Hematopoietic multipotent progenitor cell treated with erythropoietin and hydrocortisone succinate and interleukin-3 and kit ligand, for 15 days (in vitro differentiated cells): ENCODE measurements around the gene CDH13.
"Not testable (repeated sequence)": the region's sequence is repeated elsewhere in the genome, so short reads cannot be mapped to it uniquely, and the experiment has no call there.

ENCODE experiments used
- DNase-seq: peaks from one replicate; pipeline ENCODE4 v3.0.0-alpha.2; 2015; ENCODE audit warnings: low spot score

Gene CDH13

GRCh38 chr16:82891424-82891823 is 264.7 kb downstream of the CDH13 start:
- no peak for DNase-seq

DNA sequence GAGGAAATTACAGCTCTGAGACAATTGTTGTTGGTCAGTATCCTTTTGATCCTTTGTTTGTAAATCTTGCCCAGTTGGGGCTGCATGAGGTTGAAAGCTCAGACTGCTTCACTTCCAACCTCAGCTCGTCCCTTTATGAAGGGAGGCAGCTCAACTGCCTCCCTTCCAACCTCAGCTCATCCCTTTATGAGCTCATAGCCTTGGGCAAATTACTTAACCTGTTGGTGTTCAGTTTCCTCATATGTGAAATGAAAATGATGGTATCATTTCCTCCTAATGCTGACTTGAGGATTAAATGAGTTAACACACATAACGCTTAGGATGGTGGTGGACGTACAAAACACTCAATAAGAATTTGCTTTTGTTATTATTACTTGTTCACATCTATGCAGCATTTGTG is 265.1 kb downstream of the CDH13 start:
- no peak for DNase-seq

DNA sequence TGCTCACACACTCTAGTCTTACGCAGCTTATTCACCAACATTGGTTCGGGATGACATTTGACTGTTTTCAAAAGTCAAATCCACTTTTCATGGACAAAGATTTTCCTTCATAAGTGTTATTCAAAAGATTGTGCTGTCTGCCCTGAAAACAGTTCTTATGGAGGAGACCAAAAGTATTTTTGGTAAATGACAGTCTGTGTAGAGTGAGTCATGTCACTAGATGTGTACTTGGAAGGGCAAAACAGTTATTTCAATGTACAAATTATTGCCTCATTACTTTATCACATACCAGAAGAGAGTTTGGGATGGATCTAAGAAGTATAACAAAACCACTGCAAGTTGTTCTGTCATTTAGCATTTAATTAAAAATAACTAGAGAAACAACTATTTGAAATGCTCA is 265.6 kb downstream of the CDH13 start:
- no peak for DNase-seq

DNA sequence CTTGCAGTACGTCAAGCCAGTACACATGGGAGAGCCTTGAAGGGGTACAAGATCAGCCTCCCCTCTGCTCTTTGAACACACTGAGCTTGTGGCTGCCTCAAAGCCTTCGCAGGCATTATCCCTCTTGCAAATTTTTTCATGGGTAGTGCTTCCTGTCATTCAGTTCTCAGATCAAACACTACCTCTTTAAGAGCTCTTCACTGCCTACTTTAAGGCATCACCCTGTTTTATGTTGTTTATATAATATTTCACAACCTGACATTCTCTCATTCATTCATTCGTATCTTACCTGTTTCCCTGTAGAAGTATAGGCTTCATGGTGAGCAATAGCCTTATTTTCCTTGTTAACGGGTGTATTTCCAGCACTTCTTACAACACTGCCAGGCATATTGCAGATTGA is 269.1 kb downstream of the CDH13 start:
- DNase-seq: no peak

- no peak for DNase-seq
Observed at GRCh38 chr16:82899006-82899405, 272.2 kb downstream of the CDH13 start.

GRCh38 chr16:82899731-82900450 is 273.1 kb downstream of the CDH13 start:
- DNase-seq: no peak

DNA sequence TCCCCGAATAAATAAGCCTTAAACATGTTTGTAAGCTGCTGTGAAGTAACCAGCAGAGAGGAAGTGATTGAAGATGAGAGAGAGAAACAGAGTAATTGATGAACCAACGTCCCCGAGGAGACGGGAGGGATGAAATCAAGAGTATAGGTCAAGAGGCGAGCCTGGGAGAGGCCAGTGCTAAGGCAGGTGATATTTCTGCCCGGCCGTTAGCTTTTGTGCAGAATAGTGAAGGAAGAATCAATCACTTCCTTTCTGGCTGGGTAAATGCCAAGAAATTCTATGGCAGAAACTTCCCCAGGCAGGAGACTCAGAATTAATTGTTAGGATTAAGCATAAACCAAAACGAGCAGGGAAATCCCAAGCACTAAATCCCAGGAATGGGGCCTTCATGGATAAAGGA is 273.8 kb downstream of the CDH13 start:
- DNase-seq: no peak

GRCh38 chr16:82911925-82912324 is 285.2 kb downstream of the CDH13 start:
- DNase-seq: no peak

DNA sequence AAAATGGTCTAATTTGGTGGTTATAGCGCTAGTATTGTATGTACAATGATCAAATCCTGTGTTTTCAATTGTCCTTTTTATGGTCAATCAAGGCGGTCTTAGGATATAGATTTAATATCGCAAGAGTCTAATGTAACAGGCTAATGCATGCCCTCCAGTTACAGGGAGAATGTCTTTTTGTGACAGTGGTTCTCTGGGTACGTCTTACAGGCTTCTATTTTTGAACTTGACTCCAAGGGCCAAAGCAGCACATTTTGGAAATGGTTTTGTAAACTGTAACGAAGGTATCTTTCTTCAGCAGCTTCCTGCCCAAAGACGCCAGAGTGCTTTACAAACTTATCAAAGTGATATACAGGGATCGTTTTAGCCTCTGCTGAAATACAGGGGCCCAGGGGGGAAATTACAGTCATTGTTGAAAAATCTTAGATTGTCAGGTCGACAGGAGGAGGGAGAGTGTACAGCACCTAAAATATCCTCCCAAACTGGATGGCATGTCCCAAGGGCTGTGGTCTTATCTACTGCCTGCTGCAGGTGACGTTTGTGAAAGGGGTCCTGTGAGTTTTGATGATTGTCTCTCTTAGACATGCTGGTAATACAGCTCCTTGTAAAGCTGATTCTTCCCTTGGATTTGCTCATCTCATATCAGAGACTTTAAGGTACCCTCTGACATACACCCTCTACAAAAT is 288.5 kb downstream of the CDH13 start:
- DNase-seq: no peak

- no peak for DNase-seq
Observed at GRCh38 chr16:82917886-82918595, 291.3 kb downstream of the CDH13 start.

DNA sequence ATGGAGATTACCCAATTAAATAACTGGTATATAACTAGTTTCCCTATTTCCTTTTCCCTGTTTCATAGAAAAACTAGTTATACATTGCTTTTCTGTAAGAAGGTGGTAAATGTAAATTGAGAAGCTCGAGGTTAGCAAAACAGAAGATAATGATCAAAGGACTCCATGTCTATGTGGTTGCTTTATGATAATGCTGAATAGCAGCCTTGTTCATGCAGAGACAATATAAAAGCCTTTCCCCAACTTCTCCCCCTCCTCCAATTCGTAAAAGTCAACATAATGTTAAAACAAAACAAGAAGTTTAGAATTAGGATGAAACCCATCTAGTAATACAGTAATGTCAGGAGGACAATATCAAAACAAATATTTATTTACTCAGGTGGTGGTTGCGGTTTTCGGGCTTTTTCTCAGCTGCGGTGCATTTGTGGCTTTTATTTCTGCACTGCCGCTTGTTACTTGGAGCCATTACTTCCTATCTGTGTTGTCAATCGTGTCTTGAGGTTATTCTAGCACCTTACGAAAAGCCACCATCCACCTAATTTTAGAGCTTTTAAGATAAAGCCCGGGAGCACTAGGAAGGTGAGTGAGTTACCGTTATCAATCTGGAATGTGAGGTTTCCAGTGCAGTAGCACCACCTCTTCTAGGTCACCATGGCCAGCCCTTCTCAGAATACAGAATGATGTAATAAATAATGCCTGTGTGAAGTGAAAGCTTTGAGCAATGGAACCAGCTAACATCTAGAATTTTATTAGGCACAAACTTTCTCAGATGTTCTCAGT is 297.5 kb downstream of the CDH13 start:
- no peak for DNase-seq

GRCh38 chr16:82926500-82926899 is 299.7 kb downstream of the CDH13 start:
- DNase-seq: no peak

DNA sequence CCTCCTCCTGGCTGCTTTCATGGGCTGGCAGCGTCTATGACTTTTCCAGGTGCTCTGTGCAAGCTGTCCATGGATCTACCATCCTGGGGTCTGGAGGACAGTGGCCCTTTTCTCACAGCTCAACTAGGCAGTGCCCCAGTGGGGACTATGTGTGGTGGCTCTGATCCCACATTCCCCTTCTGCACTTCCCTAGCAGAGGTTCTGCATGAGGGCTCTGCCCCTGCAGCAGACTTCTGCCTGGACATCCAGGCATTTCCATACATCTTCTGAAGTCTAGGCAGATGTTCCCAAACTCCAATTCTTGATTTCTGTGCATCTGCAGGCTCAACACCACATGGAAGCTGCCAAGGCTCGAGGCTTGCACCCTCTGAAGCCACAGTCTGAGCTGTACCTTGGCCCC is 307.2 kb downstream of the CDH13 start:
- not testable (repeated sequence) for DNase-seq

DNA sequence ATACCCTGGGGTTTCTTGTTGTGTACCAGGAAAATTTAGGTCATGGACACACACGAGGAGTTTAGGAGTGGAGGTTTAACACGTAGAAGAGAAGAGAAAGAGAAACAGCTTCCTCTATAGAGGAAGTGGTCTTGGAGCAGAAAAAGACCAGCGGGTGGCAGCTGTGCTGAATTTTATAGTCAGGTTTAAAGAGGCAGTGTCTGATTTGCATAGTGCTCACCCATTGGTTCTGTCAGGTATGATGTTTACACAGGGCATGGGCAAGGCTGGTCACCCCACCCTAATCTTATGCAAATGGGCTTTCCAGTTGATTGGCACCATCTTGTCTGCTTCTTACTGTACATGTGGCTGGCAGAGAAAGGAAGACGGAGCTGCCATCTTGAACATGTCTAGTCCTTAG is 309.0 kb downstream of the CDH13 start:
- DNase-seq: no peak

- DNase-seq: no peak
Observed at GRCh38 chr16:82936941-82937551, 310.3 kb downstream of the CDH13 start.

- no peak for DNase-seq
Observed at GRCh38 chr16:82937926-82938520, 311.3 kb downstream of the CDH13 start.

DNA sequence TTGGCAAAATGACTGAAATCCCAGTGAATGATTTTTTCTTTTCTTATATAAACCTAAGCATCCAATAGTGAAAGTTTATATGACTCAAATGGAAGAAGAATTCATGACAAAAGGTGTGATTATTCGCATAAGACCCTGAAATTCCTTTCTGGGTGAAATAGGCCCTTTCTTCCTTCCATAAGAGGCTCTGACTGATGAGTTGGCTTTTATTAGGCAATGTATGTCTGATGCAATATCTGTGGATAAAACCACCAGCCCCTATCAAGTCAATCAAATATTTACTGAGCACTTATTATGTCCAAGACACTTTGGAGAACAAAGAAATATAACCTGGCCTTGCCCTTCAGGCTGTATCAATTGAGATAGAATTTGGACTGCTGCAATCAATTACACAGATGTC is 316.6 kb downstream of the CDH13 start:
- DNase-seq: no peak

GRCh38 chr16:82945420-82946101 is 318.8 kb downstream of the CDH13 start:
- no peak for DNase-seq

DNA sequence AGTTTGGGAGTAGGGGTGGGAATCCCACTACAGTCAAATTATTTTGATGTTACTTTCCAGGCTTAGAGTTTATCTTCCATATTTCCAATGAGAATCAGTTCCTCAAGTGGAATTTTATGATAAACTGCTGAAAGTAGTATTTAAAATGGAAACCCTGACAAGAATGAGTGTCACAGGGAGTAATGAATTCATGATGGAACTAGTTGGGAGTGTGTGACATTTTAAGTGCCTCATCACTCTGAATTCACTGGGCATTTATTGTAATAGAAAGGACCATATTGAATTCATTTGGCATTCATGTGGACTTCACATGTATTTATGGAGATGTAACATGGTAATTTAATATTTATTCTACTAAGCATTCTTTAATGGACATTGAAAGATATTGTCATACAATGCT is 320.9 kb downstream of the CDH13 start:
- DNase-seq: no peak

- DNase-seq: no peak
Observed at GRCh38 chr16:82949016-82949415, 322.2 kb downstream of the CDH13 start.

DNA sequence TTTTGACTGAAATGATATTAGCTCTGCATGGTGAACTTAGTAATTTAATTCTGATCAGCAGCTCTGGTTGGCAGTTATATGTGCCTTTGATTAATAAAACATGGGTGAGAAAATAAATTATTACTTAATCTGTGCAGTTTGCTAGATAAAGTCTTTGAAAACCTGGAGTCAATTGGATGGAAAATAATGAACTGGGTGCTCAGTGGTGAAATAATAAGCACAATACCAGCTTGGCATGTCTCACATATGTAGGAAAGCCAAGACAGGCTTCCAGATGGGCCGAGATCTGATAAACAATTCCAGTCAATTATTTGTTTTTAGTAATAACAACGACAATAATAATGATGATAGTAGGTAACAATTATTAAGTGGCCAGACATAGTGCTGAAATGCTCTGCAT is 326.7 kb downstream of the CDH13 start:
- no peak for DNase-seq
